Endothelial cell of umbilical vein (primary cell): ENCODE data around the gene MB.

ENCODE experiments used
- CTCF ChIP-seq, 2 donors: IDR thresholded peaks; 1 replicate in 1 of 2; 2 replicates in 1 of 2; pipeline ENCODE4 v1.5.1; 2011; ENCODE audit warnings: low read length in 2 of 2, mild to moderate bottlenecking in 2 of 2, moderate library complexity in 2 of 2, control low read depth in 1 of 2, inconsistent platforms in 1 of 2, low read depth in 1 of 2; ENCODE audit not compliant: insufficient read depth in 1 of 2; ENCODE audit errors: extremely low read depth in 1 of 2
- EZH2 ChIP-seq: IDR thresholded peaks from 2 replicates; pipeline ENCODE4 v1.6.1; 2012; ENCODE audit warnings: borderline replicate concordance, low read depth, mild to moderate bottlenecking, moderate library complexity, low read length, inconsistent platforms; ENCODE audit not compliant: severe bottlenecking

GRCh38 chr22:35618427-35619223, 1.5 kb upstream of the MB start:
- TF ChIP-seq EZH2 (no peak), CTCF (IDR thresholded peaks at IDR 0.05; ENCODE audit: extremely low read depth in 1 of 2, insufficient read depth in 1 of 2, low read depth in 1 of 2, low read length in 2 of 2) (no peak)
